C4-2B (cell line): ENCODE results near the gene CNOT10.
"Not testable (repeated sequence)": the region's sequence is repeated elsewhere in the genome, so short reads cannot be mapped to it uniquely, and the experiment has no call there.

Experiments
- H3K27ac ChIP-seq: fragments of 450-650 bp; 2 replicates; pipeline ENCODE4 v1.5.1; 2017
- CTCF ChIP-seq: fragments of 450-650 bp; conservative IDR thresholded peaks from 2 replicates; pipeline ENCODE4 v1.5.1; 2017; ENCODE audit warnings: mild to moderate bottlenecking
- ZFX ChIP-seq: fragments of 450-650 bp; IDR thresholded peaks from 2 replicates; pipeline ENCODE4 v1.6.1; 2017

The CNOT10 gene

GRCh38 chr3:32791833-32792232 is 106.8 kb downstream of the CNOT10 start:
- no peak for TF ChIP-seq ZFX
- no peak for TF ChIP-seq CTCF
- H3K27ac ChIP-seq: no peak overlapping the region

- no peak overlapping the region for H3K27ac ChIP-seq
- TF ChIP-seq ZFX (no peak), CTCF (no peak)
Observed at GRCh38 chr3:32794487-32795308, 109.7 kb downstream of the CNOT10 start.

GRCh38 chr3:32796384-32796950 is 111.5 kb downstream of the CNOT10 start:
- not testable (repeated sequence) for H3K27ac ChIP-seq

GRCh38 chr3:32797776-32798175 is 112.8 kb downstream of the CNOT10 start:
- TF ChIP-seq ZFX (no peak), CTCF (no peak)
- H3K27ac ChIP-seq: no peak overlapping the region

GRCh38 chr3:32801440-32801839 is 116.5 kb downstream of the CNOT10 start:
- not testable (repeated sequence) for H3K27ac ChIP-seq

GRCh38 chr3:32813180-32813579 is 128.2 kb downstream of the CNOT10 start:
- TF ChIP-seq ZFX (no peak), CTCF (no peak)
- H3K27ac ChIP-seq: no peak overlapping the region

- no peak overlapping the region for H3K27ac ChIP-seq
- TF ChIP-seq CTCF: no peak
- no peak for TF ChIP-seq ZFX
Observed at GRCh38 chr3:32814361-32814760, 129.4 kb downstream of the CNOT10 start.

GRCh38 chr3:32815841-32816438 is 131.0 kb downstream of the CNOT10 start:
- no peak overlapping the region for H3K27ac ChIP-seq

More at GRCh38 chr3:32815841-32816438, 131.0 kb downstream of the CNOT10 start:
- no peak for TF ChIP-seq ZFX
- TF ChIP-seq CTCF: no peak
